H9 (cell line): Measurements from ENCODE around the gene DPF3. TPM values are rescaled to one million over a fixed set of nuclear protein-coding genes. Genes with fewer than 3 reads are reported as not detected.

Experiments
- DNase-seq: peaks from one replicate; pipeline ENCODE4 v3.0.0-alpha.2; 2017
- H2AFZ ChIP-seq: one replicate; pipeline ENCODE4 v1.6.1; 2013; ENCODE audit warnings: mild to moderate bottlenecking, low read length, control low read depth, moderate library complexity
- H2AK5ac ChIP-seq: 2 replicates; pipeline ENCODE4 v1.6.1; 2013; ENCODE audit warnings: low read length, control low read depth, mixed read lengths; ENCODE audit not compliant: insufficient read length
- H2BK120ac ChIP-seq: one replicate; pipeline ENCODE4 v1.6.1; 2013; ENCODE audit warnings: low read depth, mild to moderate bottlenecking, low read length, control low read depth, inconsistent platforms; ENCODE audit not compliant: poor library complexity, severe bottlenecking
- H2BK12ac ChIP-seq: 2 replicates; pipeline ENCODE4 v1.6.1; 2013; ENCODE audit warnings: low read length, control low read depth, mixed read lengths, low read depth; ENCODE audit not compliant: insufficient read length
- H2BK15ac ChIP-seq: 2 replicates; pipeline ENCODE4 v1.6.1; 2013; ENCODE audit warnings: low read depth, low read length, control low read depth
- H2BK20ac ChIP-seq: one replicate; pipeline ENCODE4 v1.6.1; 2013; ENCODE audit warnings: low read depth, mild to moderate bottlenecking, low read length, control low read depth, inconsistent platforms; ENCODE audit not compliant: poor library complexity, severe bottlenecking
- H2BK5ac ChIP-seq: 2 replicates; pipeline ENCODE4 v1.6.1; 2013; ENCODE audit warnings: low read length, control low read depth, mixed read lengths; ENCODE audit not compliant: insufficient read length
- H3K14ac ChIP-seq: 2 replicates; pipeline ENCODE4 v1.6.1; 2013; ENCODE audit warnings: low read length, control low read depth; ENCODE audit not compliant: insufficient read depth
- H3K18ac ChIP-seq: 2 replicates; pipeline ENCODE4 v1.6.1; 2013; ENCODE audit warnings: low read depth, mild to moderate bottlenecking, mixed read lengths, low read length, control low read depth; ENCODE audit not compliant: insufficient read length
- H3K23ac ChIP-seq: 2 replicates; pipeline ENCODE4 v1.6.1; 2013; ENCODE audit warnings: low read length, control low read depth, mixed read lengths, low read depth; ENCODE audit not compliant: insufficient read length
- H3K23me2 ChIP-seq: 2 replicates; pipeline ENCODE4 v1.6.1; 2013; ENCODE audit warnings: low read depth, mild to moderate bottlenecking, mixed read lengths, low read length, control low read depth; ENCODE audit not compliant: insufficient read length, poor library complexity, severe bottlenecking
- H3K27ac ChIP-seq: 2 replicates; pipeline ENCODE4 v1.5.1; 2013; ENCODE audit warnings: low read length, control low read depth, mixed read lengths, low read depth; ENCODE audit not compliant: insufficient read length
- H3K27me3 ChIP-seq: 2 replicates; pipeline ENCODE4 v1.6.1; 2013; ENCODE audit warnings: low read length, control low read depth, inconsistent platforms; ENCODE audit not compliant: insufficient read depth
- H3K4ac ChIP-seq: 2 replicates; pipeline ENCODE4 v1.6.1; 2013; ENCODE audit warnings: low read depth, mild to moderate bottlenecking, control low read depth, inconsistent platforms, low read length, moderate library complexity
- H3K4me1 ChIP-seq: 2 replicates; pipeline ENCODE4 v1.6.1; 2013; ENCODE audit warnings: low read length, control low read depth, inconsistent platforms; ENCODE audit not compliant: insufficient read depth
- H3K4me2 ChIP-seq: 2 replicates; pipeline ENCODE4 v1.6.1; 2013; ENCODE audit warnings: low read length, control low read depth, mixed read lengths; ENCODE audit not compliant: insufficient read length, insufficient read depth
- H3K56ac ChIP-seq: 2 replicates; pipeline ENCODE4 v1.6.1; 2013; ENCODE audit warnings: low read depth, mild to moderate bottlenecking, mixed read lengths, low read length, control low read depth; ENCODE audit not compliant: insufficient read length
- H3K79me1 ChIP-seq: 2 replicates; pipeline ENCODE4 v1.6.1; 2013; ENCODE audit warnings: low read depth, mild to moderate bottlenecking, moderate library complexity, low read length, control low read depth, inconsistent platforms; ENCODE audit not compliant: insufficient read depth, poor library complexity, severe bottlenecking
- H3K79me2 ChIP-seq: 2 replicates; pipeline ENCODE4 v1.6.1; 2013; ENCODE audit warnings: low read length, control low read depth, inconsistent platforms; ENCODE audit not compliant: insufficient read depth
- H3K9ac ChIP-seq: 2 replicates; pipeline ENCODE4 v1.6.1; 2013; ENCODE audit warnings: low read length, control low read depth, mixed read lengths; ENCODE audit not compliant: insufficient read length; ENCODE audit errors: extremely low read depth
- H3K9me3 ChIP-seq: one replicate; pipeline ENCODE4 v1.6.1; 2013; ENCODE audit warnings: low read depth, low read length, inconsistent platforms; ENCODE audit not compliant: control insufficient read depth
- H3T11ph ChIP-seq: one replicate; pipeline ENCODE4 v1.6.1; 2013; ENCODE audit warnings: mild to moderate bottlenecking, low read length, control low read depth, inconsistent platforms
- H4K20me1 ChIP-seq: one replicate; pipeline ENCODE4 v1.6.1; 2013; ENCODE audit not compliant: control insufficient read depth, insufficient read length, insufficient read depth
- H4K5ac ChIP-seq: 2 replicates; pipeline ENCODE4 v1.6.1; 2013; ENCODE audit warnings: low read depth, mild to moderate bottlenecking, mixed read lengths, low read length, control low read depth; ENCODE audit not compliant: insufficient read length
- H4K8ac ChIP-seq: replicated peaks from 2 replicates; pipeline ENCODE4 v1.6.1; 2013; ENCODE audit warnings: low read length, control low read depth, mixed read lengths, low read depth; ENCODE audit not compliant: insufficient read length
- H4K91ac ChIP-seq: 2 replicates; pipeline ENCODE4 v1.6.1; 2013; ENCODE audit warnings: low read depth, mild to moderate bottlenecking, moderate library complexity, mixed read lengths, low read length, control low read depth; ENCODE audit not compliant: insufficient read length
- H3K27ac Mint-ChIP-seq, 3 experiments: 2 replicates in 2 of 3; 3 replicates in 1 of 3; pipeline ENCODE4 v1.8.0; 2020 to 2021; ENCODE audit warnings: mixed read lengths in 3 of 3, mild to moderate bottlenecking in 1 of 3, moderate library complexity in 1 of 3
- H3K27me3 Mint-ChIP-seq: 2 replicates; pipeline ENCODE4 v1.8.0; 2021; ENCODE audit warnings: low read depth, mild to moderate bottlenecking, moderate library complexity, mixed read lengths
- H3K36me3 Mint-ChIP-seq, 3 experiments: 2 replicates in 2 of 3; 3 replicates in 1 of 3; pipeline ENCODE4 v1.8.0; 2020 to 2021; ENCODE audit warnings: low read depth in 3 of 3, mixed read lengths in 3 of 3; ENCODE audit not compliant: insufficient read depth in 1 of 3
- H3K4me1 Mint-ChIP-seq, 2 experiments: 2 replicates each; pipeline ENCODE4 v1.8.0; 2020; ENCODE audit warnings: mixed read lengths in 2 of 2
- H3K4me3 Mint-ChIP-seq, 2 experiments: 2 replicates in 1 of 2; 3 replicates in 1 of 2; pipeline ENCODE4 v1.8.0; 2020 to 2021; ENCODE audit warnings: mild to moderate bottlenecking in 2 of 2, mixed read lengths in 2 of 2, moderate library complexity in 1 of 2
- H3K9me3 Mint-ChIP-seq, 2 experiments: 2 replicates in 1 of 2; 3 replicates in 1 of 2; pipeline ENCODE4 v1.8.0; 2020; ENCODE audit warnings: mild to moderate bottlenecking in 2 of 2, mixed read lengths in 2 of 2, moderate library complexity in 1 of 2
- CTCF ChIP-seq: fragments of 200-600 bp; sonication (generic); conservative IDR thresholded peaks from 3 replicates; pipeline ENCODE4 v1.8.0; 2021; ENCODE audit warnings: antibody characterized with exemption, mild to moderate bottlenecking
- WGBS: extraction: QIAGEN DNeasy Blood & Tissue Kit; methylation state at CpG from one replicate; pipeline ENCODE4 v1.1.7; 2013; ENCODE audit warnings: missing lambda C conversion rate, low lambda C conversion rate, mixed read lengths; ENCODE audit not compliant: insufficient read length; ENCODE audit errors: extremely low coverage; 5-methylcytosine and 5-hydroxymethylcytosine counted together
- total RNA-seq: library from RNA; stranded (reverse); gene quantifications from 2 replicates; pipeline ENCODE4 v1.2.1, GENCODE V29; 2021

DPF3 gene
- total RNA-seq, 1 experiment from 2014 or later = not detected

DNA sequence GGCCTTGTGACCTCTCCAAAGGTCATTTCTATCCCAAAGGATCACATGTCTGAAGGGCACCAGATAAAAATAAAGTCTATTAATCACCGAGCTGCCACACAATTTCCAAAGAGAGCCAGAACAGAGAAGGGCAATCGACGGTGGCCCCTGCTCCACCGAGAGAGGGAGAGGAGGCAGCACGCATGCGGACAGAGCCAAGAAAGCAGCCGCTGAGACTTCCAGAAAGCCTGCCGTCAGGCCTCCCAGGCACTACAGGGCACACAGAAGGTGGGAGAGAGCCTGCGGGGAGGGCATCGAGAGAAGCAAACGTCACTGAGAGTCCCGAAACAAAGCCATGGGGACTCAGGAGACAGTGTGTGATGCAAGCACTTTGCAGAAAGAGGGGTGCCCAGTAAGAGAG is 182.0 kb downstream of the DPF3 start:
- H2BK20ac ChIP-seq = no peak overlapping the region
- no peak overlapping the region for H3K27ac ChIP-seq
- H2AK5ac ChIP-seq = no peak overlapping the region
- H2BK15ac ChIP-seq = no peak overlapping the region
- no peak overlapping the region for H3K18ac ChIP-seq
- no peak overlapping the region for H2AFZ ChIP-seq
- no peaks in the 10 kb centered on the region for H3K9me3 Mint-ChIP-seq
- H3K4me3 Mint-ChIP-seq = no peak overlapping the region
- no peak overlapping the region for H3K14ac ChIP-seq
- TF ChIP-seq CTCF = no peak
- no peak overlapping the region for H4K91ac ChIP-seq
- H2BK12ac ChIP-seq = no peak overlapping the region
- no peak overlapping the region for H3T11ph ChIP-seq
- no peak overlapping the region for H4K8ac ChIP-seq
- H3K27ac Mint-ChIP-seq = no peak overlapping the region
- H3K23me2 ChIP-seq = no peaks in the 10 kb centered on the region
- no peak overlapping the region for H3K56ac ChIP-seq
- no peak overlapping the region for H3K9ac ChIP-seq
- no peaks in the 10 kb centered on the region for H4K20me1 ChIP-seq
- no peaks in the 10 kb centered on the region for H3K27me3 Mint-ChIP-seq
- no peaks in the 10 kb centered on the region for H3K4me1 ChIP-seq
- no peak overlapping the region for H2BK5ac ChIP-seq
- no peak overlapping the region for H4K5ac ChIP-seq
- H3K23ac ChIP-seq = no peak overlapping the region
- no peak for DNase-seq
- H3K4me1 Mint-ChIP-seq = peaks cover 14 to 23% of the 10 kb centered on the region in 2 experiments
- no CpG with 5 or more reads among the region's 12 CpGs for WGBS
- H3K36me3 Mint-ChIP-seq = no peaks in the 10 kb centered on the region; a peak in 1 of 7 replicates
- no peak overlapping the region for H2BK120ac ChIP-seq
- H3K4ac ChIP-seq = no peak overlapping the region
- H3K79me2 ChIP-seq = no peaks in the 10 kb centered on the region
- H3K9me3 ChIP-seq = no peaks in the 10 kb centered on the region
- H3K79me1 ChIP-seq = no peaks in the 10 kb centered on the region
- H3K27me3 ChIP-seq = no peaks in the 10 kb centered on the region
- no peak overlapping the region for H3K4me2 ChIP-seq
